Astrocyte of the spinal cord (primary cell): ENCODE results near the gene CHRNG.
"Not testable (repeated sequence)": the region's sequence is repeated elsewhere in the genome, so short reads cannot be mapped to it uniquely, and the experiment has no call there.

ENCODE experiments used
- DNase-seq: peaks from one replicate; pipeline ENCODE4 v3.0.0; 2011; ENCODE audit warnings: low read depth, low spot score
- H3K4me3 ChIP-seq: 2 replicates; pipeline ENCODE4 v1.5.1; 2011; ENCODE audit warnings: low read depth, mild to moderate bottlenecking, low read length, moderate library complexity
- CTCF ChIP-seq: IDR thresholded peaks from 2 replicates; pipeline ENCODE4 v1.5.1; 2012; ENCODE audit warnings: low read depth, mild to moderate bottlenecking, low read length, inconsistent platforms
- in situ Hi-C: cut with HindIII; loops from 2 replicates; pipeline ENCODE4 v1.10.0; 2017; ENCODE audit warnings: low sequenced_read_pairs

CHRNG gene

DNA sequence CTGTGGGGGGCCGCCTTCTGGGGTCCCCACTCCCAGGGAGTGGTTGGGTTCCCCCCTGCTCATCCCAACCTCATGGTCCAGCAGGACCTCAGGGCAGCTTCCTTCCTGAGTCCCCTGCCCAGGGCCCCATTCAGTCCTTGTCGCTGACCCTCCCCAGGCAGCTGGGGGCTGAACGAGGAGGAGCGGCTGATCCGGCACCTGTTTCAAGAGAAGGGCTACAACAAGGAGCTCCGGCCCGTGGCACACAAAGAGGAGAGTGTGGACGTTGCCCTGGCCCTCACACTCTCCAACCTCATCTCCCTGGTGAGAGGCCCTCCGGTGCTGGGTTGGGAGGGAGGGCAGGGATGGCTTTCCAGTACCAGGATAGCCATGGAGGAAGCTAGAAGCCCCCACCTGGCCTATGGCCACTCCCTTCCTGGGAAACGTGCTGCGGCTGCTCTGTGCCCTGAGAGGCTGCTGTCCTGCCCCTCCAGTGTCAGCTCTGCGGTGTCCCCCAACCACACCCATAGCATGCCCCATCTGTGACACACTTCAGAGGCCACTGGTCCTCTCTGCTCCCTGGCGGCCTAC is 13.0 kb upstream of the CHRNG start:
- TF ChIP-seq CTCF: no peak
- in situ Hi-C loops: no loop called here
- no peak overlapping the region for H3K4me3 ChIP-seq

DNA sequence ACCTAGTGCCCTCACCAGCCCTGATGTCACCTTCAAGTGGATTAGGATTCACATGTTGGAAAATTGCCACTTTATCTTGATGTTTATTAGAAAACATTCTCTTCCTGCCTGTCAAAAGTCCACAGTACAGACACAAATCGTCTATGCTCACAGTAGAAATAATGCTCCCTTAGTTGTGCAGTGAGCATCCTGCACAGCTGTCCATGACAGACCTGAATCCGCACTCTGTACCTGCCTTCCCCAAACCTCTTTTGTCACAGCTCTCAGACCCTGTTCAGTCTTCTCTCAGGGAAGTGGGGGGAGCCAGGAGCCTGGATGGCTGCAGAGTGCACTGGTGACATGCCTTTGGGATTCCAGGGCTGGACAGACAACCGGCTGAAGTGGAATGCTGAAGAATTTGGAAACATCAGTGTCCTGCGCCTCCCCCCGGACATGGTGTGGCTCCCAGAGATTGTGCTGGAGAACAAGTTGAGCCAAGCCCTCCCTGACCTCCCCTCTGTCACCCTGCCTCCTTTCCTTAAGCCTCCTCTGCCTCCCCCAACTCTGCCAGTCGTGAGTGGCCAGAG is 11.5 kb upstream of the CHRNG start:
- no peak overlapping the region for H3K4me3 ChIP-seq
- TF ChIP-seq CTCF: no peak
- no peak for DNase-seq
- in situ Hi-C loops: no loop called here

More for the DNA sequence above, 13.0 kb upstream of the CHRNG start:
- no peak for DNase-seq

GRCh38 chr2:232528746-232529460 is 10.6 kb upstream of the CHRNG start:
- no peak overlapping the region for H3K4me3 ChIP-seq
- in situ Hi-C loops: no loop called here
- DNase-seq: no peak
- TF ChIP-seq CTCF: no peak

GRCh38 chr2:232529806-232530547 is 9.5 kb upstream of the CHRNG start:
- TF ChIP-seq CTCF: no peak
- DNase-seq: no peak
- no peak overlapping the region for H3K4me3 ChIP-seq
- in situ Hi-C loops: no loop called here

GRCh38 chr2:232530626-232531260 is 8.7 kb upstream of the CHRNG start:
- no peak overlapping the region for H3K4me3 ChIP-seq
- no peak for DNase-seq
- in situ Hi-C loops: no loop called here
- no peak for TF ChIP-seq CTCF

DNA sequence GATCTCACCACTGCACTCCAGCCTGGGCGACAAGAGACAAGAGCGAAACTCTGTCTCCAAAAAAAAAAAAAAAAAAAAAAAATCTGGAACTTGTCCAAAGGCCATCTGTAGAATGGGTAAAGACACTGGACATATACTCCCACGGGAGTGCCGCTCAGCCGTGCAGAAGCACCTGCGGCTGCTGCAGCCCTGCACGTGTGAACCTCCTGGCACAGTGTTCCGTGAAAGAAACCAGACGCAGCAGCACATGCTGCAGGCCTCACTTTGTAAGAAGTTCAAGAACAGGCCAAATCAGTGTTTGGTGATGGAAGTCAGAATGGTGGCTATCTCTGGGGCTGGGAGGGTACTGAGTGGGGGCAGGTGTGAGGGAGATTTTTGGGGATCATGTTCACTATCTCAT is 7.1 kb upstream of the CHRNG start:
- no peak for DNase-seq
- TF ChIP-seq CTCF: no peak
- in situ Hi-C loops: no loop called here
- H3K4me3 ChIP-seq: no peak overlapping the region

GRCh38 chr2:232532821-232533220 is 6.7 kb upstream of the CHRNG start:
- H3K4me3 ChIP-seq, in situ Hi-C loops, DNase-seq: not testable (repeated sequence)
